Natural killer cell treated with Interleukin-12 subunit alpha and Interleukin-12 subunit beta and Interleukin-15 and Interleukin-18, amount 100 ng/mL, for 72 hours (primary cell): ENCODE results near the gene LDLRAD4. TPM values are rescaled to one million over a fixed set of nuclear protein-coding genes. Genes with fewer than 3 reads are reported as not detected.

Source experiments
- ATAC-seq, 2 donors: fragments of 150-1000 bp; cut with Tn5 transposase in 1 of 2; sonication (Bioruptor Pico), chemical (Tn5 transposase) in 1 of 2; 2 replicates each; pipeline ENCODE4 v1.10.0; 2021
- DNase-seq: peaks from one replicate; pipeline ENCODE4 v3.0.0; 2022; ENCODE audit warnings: low spot score
- H3K27ac Mint-ChIP-seq, 2 donors: 1 replicate in 1 of 2; 2 replicates in 1 of 2; pipeline ENCODE4 v1.8.0; 2022; ENCODE audit warnings: mixed read lengths in 2 of 2, mild to moderate bottlenecking in 1 of 2, moderate library complexity in 1 of 2
- H3K27me3 Mint-ChIP-seq, 2 donors: 1 replicate in 1 of 2; 2 replicates in 1 of 2; pipeline ENCODE4 v1.8.0; 2022; ENCODE audit warnings: mixed read lengths in 2 of 2
- H3K36me3 Mint-ChIP-seq: one replicate; pipeline ENCODE4 v1.8.0; 2022; ENCODE audit warnings: mixed read lengths
- H3K4me1 Mint-ChIP-seq, 2 donors: 1 replicate in 1 of 2; 2 replicates in 1 of 2; pipeline ENCODE4 v1.8.0; 2022; ENCODE audit warnings: low read depth in 2 of 2, mixed read lengths in 2 of 2, mild to moderate bottlenecking in 1 of 2
- H3K4me3 Mint-ChIP-seq: one replicate; pipeline ENCODE4 v1.8.0; 2022; ENCODE audit warnings: mixed read lengths
- H3K9me3 Mint-ChIP-seq: 2 replicates; pipeline ENCODE4 v1.8.0; 2022; ENCODE audit warnings: mixed read lengths
- total RNA-seq, 2 donors: library from RNA; stranded (reverse); gene quantifications; one replicate each; pipeline ENCODE4 v1.2.3, GENCODE V29; 2022

Gene LDLRAD4
- total RNA-seq, 2 donors from 2014 or later: 16.3 to 19.5 TPM

DNA sequence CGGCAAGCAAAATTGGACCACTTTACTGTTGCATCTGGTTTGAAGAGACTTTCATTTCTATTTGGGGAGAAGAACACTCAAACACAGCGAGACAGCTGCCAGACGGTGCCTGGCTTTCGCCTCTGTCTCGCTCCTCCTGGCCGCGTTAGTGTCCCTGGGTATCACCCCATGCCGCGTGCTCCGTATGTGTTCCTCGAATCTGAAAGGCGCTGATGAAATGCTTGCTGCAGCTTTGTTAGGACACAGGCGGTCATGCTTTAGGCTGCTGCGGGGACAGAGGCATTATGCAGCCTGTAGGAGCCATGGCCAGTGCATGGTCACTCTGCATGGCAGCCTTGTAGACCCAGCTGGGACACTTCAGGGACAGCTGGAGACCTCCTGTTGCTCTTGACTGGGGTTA, 53.9 kb downstream of the LDLRAD4 start:
- peak in 1 of 2 donors; percentile 8 for ATAC-seq
- Mint-ChIP-seq H3K36me3 (no peaks in the 10 kb centered on the region), H3K4me1 (peaks cover 0 to 8% of the 10 kb centered on the region in 2 donors), H3K27me3 (peaks cover 22 to 30% of the 10 kb centered on the region in 2 donors), H3K4me3 (no peak overlapping the region), H3K9me3 (no peaks in the 10 kb centered on the region), H3K27ac (no peak overlapping the region)
- DNase-seq: no peak

DNA sequence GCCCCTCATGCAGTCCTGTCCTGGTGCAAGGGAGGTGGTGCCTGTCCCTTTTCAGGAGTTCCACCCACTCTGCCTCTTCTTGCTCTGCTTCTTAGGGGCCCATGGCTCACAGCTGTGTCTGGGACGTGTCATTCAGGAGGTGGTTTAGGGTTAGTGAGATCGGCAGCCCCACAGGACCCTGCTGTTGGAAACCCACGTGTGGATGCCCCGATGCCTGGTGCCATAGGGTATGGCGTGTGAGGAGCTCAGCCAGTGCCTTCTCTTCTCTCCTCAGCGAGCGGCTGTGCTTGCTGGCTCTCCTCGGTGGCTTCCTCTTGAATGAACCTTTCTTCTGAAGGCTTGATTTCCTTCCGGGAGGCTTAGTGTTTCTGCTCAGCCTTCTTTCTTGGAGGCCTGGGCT, 55.2 kb downstream of the LDLRAD4 start:
- Mint-ChIP-seq H3K27ac (peak overlapping the region in 1 of 2 donors; percentile 16), H3K4me3 (no peak overlapping the region), H3K27me3 (peaks cover 21 to 23% of the 10 kb centered on the region in 2 donors), H3K4me1 (no peaks in the 10 kb centered on the region), H3K36me3 (no peaks in the 10 kb centered on the region), H3K9me3 (no peaks in the 10 kb centered on the region)
- ATAC-seq (no peak), DNase-seq (no peak)

DNA sequence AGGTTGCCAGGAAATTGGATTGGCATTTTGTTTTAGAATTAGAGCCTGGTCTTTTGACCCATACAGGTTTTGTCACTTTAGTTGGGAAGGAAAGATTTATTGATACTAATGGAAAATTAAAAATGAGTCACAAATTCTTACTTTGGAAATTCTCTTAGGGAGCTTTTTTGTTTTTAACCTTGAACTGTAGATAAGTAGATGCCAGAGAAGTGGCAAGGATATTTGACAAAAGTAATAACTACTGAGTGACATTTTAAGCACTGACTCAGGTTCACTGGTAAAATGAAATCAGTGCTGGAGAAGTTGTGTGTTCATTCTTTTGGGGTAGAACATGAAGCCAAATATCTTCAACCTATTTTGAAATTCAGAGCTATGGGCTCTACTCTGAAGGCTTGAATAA, 56.5 kb downstream of the LDLRAD4 start:
- no peak overlapping the region for H3K27ac Mint-ChIP-seq
- ATAC-seq (no peak), DNase-seq (no peak)
- H3K9me3 Mint-ChIP-seq: no peaks in the 10 kb centered on the region
- no peak overlapping the region for H3K4me3 Mint-ChIP-seq
- no peaks in the 10 kb centered on the region for H3K4me1 Mint-ChIP-seq
- H3K36me3 Mint-ChIP-seq: no peaks in the 10 kb centered on the region
- H3K27me3 Mint-ChIP-seq: peaks cover 11 to 13% of the 10 kb centered on the region in 2 donors

DNA sequence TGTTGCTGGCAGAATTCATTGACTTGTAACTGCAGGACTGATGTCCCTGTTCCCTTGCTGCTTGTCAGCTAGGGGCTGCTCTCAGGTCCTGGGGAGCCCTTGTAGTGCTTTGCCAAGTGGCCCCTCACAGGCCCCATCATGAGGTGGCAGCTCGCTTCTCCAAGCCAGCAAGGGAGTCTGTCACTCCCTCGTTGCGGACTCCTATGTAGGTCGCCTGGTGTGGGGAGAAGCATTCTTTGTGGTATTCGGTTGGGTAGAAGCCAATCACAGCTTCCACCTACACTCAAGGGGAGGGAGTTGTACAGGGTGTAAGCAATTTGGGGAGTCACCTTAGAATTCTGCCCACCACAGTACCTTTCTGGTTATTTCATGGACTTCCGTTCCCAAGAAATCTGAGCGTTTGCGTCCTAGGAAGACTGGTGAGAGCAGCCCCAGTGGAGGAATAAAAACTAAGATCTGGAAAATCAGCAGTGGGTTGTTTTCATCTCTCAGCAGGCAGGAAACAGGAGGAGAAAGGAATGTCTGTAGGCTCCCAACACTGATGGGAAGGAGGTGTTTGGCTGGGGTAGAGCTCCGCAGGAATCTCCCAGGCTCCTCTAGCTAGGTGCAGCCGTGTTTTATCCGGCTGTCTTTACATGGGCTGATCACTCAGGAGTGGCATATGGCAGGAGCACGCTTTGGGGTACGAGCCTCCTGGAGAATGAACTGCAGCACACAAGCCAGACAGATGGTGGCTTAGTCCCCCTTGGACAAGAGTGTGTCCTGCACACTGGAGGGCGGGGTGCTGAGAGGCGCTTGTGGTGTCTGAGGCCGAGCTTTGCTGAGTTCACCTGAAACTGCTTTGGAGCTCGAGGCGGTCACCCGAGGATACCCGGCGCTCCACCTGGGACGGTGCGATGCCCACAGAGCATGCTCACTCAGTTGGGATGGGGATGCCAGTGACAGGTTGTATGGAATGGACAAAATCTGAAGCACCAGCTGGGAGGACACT, 58.3 kb downstream of the LDLRAD4 start:
- no peaks in the 10 kb centered on the region for H3K4me1 Mint-ChIP-seq
- ATAC-seq (peak in 1 of 2 donors; percentile 15), DNase-seq (no peak)
- no peak overlapping the region for H3K27ac Mint-ChIP-seq
- H3K36me3 Mint-ChIP-seq: no peaks in the 10 kb centered on the region
- H3K4me3 Mint-ChIP-seq: no peak overlapping the region
- no peaks in the 10 kb centered on the region for H3K9me3 Mint-ChIP-seq
- H3K27me3 Mint-ChIP-seq: peaks cover 11% of the 10 kb centered on the region in 2 donors

DNA sequence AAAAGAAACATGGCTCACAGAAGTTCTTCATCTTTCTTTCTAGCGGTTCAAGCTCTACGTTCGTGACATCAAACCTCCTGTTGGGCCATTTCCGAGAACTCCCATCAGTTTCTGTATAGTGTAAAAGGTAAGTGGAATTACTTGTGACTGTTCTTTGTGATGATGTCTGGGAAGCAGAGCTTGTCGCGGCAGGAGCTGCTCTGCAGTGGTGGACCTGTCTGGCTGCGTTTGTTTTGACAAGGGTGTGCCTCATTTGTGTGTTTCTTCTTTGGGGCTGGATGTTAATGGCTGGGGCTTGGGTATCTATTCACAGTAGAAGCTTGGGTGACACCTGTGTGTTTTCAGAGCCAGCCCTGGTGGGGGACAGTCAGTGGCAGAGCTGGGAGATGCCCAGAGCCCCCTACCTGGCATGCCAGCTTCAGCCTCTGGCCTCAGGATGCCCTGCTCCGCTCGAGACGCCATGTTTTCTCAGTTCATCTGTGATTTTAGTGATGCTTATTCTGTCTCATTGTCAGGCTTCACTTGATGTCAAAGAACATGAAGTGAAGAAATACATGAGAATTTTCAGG, 59.6 kb downstream of the LDLRAD4 start:
- Mint-ChIP-seq H3K36me3 (no peaks in the 10 kb centered on the region), H3K27ac (no peak overlapping the region), H3K27me3 (peaks cover 11% of the 10 kb centered on the region in 2 donors), H3K4me3 (no peak overlapping the region), H3K9me3 (no peaks in the 10 kb centered on the region), H3K4me1 (no peaks in the 10 kb centered on the region)
- ATAC-seq (no peak), DNase-seq (no peak)

DNA sequence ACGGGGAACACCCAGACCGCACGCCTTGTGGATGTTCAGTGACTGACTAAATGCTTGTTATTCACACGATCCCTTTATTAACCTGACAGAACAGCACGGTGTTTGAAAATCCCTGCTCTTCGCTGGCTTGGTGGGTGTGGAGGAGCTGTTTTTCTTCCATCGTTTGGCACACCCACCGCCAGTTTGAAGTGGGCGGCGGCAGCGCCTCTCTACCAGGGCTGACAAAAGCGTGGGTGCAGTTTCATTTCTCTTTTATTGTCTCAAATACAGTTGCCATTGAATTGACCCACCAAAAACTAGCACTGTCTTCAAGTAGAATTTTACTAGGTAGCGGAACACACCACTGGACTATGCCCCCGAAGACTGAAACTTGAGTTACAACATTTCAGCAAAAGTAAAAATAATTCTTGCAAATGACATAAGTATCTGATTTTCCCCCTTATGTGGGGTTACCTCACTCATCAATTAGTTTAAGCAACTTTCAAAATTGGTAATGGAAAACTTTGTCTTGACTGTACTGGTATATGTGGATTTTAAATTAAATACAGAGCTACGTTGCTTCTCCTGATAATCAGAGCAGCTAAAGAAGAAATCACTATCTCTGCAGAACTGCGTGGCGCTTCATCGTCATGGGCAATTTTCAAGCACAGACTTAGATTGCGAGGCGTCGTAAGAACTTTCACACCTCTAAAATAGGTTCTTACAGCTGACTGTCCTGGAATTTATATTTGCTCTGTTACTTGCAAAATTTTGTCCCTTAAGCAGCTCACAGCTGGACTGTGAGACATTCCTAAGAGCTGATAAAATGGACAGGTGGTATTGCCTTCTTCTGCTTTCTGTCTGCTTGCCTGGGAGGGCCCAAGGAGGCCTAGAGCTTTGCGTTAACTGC, 60.9 kb downstream of the LDLRAD4 start:
- no peaks in the 10 kb centered on the region for H3K9me3 Mint-ChIP-seq
- no peak overlapping the region for H3K4me3 Mint-ChIP-seq
- DNase-seq (no peak), ATAC-seq (no peak)
- peaks cover 3% of the 10 kb centered on the region in 2 donors for H3K27me3 Mint-ChIP-seq
- no peaks in the 10 kb centered on the region for H3K4me1 Mint-ChIP-seq
- H3K27ac Mint-ChIP-seq: no peak overlapping the region
- H3K36me3 Mint-ChIP-seq: no peaks in the 10 kb centered on the region

DNA sequence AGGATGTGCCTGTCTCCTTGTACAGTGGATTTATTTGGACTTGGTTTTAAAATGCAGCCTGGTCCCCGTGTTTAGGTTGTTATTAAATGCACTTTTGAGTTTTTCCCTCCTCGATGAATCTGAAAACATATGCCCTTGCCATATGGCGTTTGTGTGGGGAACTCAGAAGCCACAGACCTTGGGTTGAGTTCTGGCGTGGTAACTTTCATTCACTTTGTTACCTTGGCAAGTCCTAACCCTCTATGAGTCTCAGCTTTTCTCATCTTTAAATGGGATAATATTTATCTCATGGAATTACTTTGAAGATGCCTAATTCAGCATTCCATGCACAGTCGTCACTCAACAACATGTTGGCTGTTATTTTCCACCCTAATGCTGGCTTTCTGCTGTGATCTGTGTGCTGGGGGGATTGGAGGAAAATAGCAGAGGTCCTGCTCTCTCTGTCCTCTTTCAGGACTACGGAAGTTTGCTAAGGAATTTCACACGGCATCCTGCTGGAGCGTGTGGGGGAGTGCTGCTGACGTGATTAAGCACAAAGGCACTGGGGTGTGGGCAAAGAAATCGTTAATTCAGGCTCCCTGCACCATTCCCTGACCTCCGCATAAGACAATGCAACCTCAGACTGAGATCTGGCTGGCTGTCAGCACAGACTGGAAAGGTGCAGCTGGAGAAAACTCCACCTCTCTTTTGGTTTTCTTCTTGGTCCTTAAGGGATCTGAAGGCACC, 61.7 kb downstream of the LDLRAD4 start:
- ATAC-seq: no peak
- no peaks in the 10 kb centered on the region for H3K4me1 Mint-ChIP-seq
- DNase-seq: no peak
- H3K4me3 Mint-ChIP-seq: no peak overlapping the region
- H3K27ac Mint-ChIP-seq: no peak overlapping the region
- H3K9me3 Mint-ChIP-seq: no peaks in the 10 kb centered on the region
- peaks cover 7 to 8% of the 10 kb centered on the region in 2 donors for H3K27me3 Mint-ChIP-seq
- H3K36me3 Mint-ChIP-seq: no peaks in the 10 kb centered on the region

DNA sequence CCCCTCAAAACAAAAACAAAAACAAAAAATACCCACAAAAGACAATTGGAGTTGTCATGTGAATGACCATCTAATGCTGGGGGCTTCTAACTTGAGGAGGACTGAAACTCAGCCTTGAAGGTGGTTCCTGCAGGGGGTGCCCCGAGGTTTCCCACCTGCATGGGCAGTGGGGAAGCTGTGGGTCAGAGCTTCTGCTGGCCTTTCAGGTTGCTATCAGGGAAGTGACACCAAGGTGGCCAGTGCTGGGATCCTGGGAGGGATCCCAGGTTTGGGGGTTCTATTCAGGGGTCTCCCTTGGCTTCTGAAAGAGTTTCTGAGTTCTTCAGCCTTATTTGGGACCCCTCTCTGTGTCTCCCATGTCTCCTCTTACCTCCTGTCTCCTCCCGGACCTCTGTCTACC, 62.8 kb downstream of the LDLRAD4 start:
- ATAC-seq (no peak), DNase-seq (no peak)
- Mint-ChIP-seq H3K27me3 (peaks cover 12 to 18% of the 10 kb centered on the region in 2 donors), H3K4me1 (no peaks in the 10 kb centered on the region), H3K27ac (no peak overlapping the region), H3K4me3 (no peak overlapping the region), H3K9me3 (no peaks in the 10 kb centered on the region), H3K36me3 (no peaks in the 10 kb centered on the region)

DNA sequence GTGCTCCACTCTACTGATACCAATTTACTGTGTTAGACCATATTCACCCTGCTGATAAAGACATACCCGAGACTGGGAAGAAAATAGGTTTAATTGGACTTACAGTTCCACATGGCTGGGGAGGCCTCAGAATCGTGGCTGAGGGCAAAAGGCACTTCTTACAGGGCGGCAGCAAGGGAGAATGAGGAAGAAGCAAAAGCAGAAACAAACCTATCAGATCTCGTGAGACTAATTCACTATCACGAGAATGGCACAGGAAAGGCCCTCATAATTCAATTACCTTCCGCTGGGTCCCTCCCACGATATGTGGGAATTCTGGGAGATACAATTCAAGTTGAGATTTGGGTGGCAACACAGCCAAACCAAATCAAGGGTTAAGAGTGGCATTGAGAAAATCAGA, 65.2 kb downstream of the LDLRAD4 start:
- no peaks in the 10 kb centered on the region for H3K4me1 Mint-ChIP-seq
- no peak for DNase-seq
- no peak overlapping the region for H3K4me3 Mint-ChIP-seq
- peaks cover 12 to 24% of the 10 kb centered on the region in 2 donors for H3K27me3 Mint-ChIP-seq
- no peaks in the 10 kb centered on the region for H3K36me3 Mint-ChIP-seq
- no peak overlapping the region for H3K27ac Mint-ChIP-seq
- H3K9me3 Mint-ChIP-seq: no peaks in the 10 kb centered on the region
- ATAC-seq: no peak

DNA sequence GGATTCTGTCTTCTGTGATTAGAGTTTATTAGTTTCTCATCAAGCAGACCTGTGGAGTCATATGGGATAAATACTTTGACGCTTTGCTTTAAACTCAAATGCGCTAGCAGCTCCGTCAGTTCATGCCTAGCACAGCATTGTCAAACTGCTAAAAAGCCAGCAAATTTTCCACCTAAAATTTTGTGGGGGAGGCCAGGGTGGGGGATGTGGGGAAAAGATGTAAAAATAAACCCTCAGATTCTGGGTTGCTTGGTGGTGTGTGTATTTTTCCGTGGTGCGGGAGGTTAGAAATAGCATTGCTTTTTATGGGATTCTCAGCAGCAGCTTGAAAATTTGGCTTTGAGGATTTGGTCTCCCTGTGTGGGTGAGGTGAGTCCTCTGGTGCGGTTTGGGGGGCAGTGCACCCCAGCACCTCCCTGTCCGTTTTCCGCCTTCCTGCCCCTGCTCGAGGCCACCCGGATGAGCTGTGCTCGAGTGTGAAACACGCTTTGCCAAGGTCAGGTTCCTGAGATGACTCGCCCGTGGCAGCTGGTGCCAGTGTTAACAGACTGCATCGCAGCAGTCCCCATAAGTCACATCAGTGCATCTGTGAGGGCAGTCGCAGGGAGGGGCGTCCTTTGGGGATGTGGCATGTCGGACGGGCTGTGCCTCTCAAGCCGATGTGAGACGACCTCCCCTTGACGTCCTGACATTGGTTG, 65.9 kb downstream of the LDLRAD4 start:
- Mint-ChIP-seq H3K27ac (no peak overlapping the region), H3K9me3 (no peaks in the 10 kb centered on the region), H3K4me1 (peaks cover 0 to 4% of the 10 kb centered on the region in 2 donors), H3K4me3 (no peak overlapping the region), H3K36me3 (no peaks in the 10 kb centered on the region), H3K27me3 (peaks cover 12 to 24% of the 10 kb centered on the region in 2 donors)
- peak in 1 of 2 donors; percentile 62 for ATAC-seq
- no peak for DNase-seq

DNA sequence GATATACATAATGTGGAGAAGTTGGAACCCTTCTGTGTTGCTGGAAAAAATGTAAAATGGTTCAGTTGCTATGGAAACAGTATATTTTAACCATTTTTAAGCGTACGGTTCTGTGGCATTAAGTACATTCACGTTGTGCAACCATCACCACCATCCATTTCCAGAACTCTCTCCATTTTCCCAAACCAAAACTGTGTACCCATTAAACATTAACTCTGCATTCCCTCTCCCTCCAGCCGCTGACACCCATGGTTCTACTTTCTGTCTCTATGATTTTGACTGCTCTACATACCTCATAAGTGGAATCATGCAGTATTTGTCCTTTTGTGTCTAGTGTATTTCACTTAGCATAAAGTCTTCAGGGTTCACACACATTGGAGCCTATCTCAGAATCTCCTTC, 67.3 kb downstream of the LDLRAD4 start:
- Mint-ChIP-seq H3K9me3 (no peaks in the 10 kb centered on the region), H3K27ac (no peak overlapping the region), H3K4me3 (no peak overlapping the region), H3K4me1 (peaks cover 0 to 5% of the 10 kb centered on the region in 2 donors), H3K36me3 (no peaks in the 10 kb centered on the region), H3K27me3 (peaks cover 12 to 24% of the 10 kb centered on the region in 2 donors)
- DNase-seq (no peak), ATAC-seq (no peak)

DNA sequence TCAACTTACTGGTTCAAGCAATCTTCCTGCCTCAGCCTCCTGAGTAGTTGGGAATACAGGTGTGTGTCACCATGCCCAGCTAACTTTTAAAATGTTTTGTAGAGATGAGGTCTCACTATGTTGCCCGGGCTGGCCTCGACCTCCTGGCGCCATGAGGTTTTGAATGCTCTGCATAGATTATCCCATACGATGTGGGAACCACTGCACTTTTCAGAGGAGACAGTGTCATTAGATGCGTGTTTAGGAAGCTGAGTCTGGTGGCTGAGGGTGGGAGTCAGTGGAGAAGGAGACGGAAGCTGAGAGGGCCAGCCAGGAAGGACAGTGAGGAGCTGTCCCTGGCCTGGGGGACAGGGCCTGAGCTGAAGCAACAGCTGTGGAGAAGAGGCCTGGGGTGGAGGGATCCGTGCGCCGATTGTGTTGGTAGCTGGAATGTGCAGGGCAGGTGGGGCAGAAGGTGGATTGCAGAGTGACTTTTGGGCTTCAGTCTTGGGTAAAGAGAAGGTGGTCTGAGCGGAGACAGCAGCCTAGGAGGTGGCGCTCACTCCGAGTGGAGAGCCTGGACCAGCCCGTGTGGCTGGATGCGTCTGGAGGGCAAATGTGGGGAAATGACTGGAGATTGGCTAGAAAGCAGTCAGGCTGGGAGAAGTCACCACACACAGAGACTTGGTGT, 68.0 kb downstream of the LDLRAD4 start:
- Mint-ChIP-seq H3K4me1 (peaks cover 0 to 5% of the 10 kb centered on the region in 2 donors), H3K27ac (no peak overlapping the region), H3K36me3 (no peaks in the 10 kb centered on the region), H3K9me3 (no peaks in the 10 kb centered on the region), H3K4me3 (no peak overlapping the region), H3K27me3 (peaks cover 12 to 24% of the 10 kb centered on the region in 2 donors)
- ATAC-seq: no peak
- no peak for DNase-seq
